ENCODE measurements around the gene PLEKHH3. TPM values are rescaled to one million over a fixed set of nuclear protein-coding genes. Genes with fewer than 3 reads are reported as not detected.

Gene PLEKHH3
- polyA plus RNA-seq (2013, experiment 1 of 2; ENCODE audit: insufficient read length), result 20.0 TPM
- 21.1 TPM for polyA plus RNA-seq (2013, experiment 2 of 2; ENCODE audit: insufficient read length)

DNA sequence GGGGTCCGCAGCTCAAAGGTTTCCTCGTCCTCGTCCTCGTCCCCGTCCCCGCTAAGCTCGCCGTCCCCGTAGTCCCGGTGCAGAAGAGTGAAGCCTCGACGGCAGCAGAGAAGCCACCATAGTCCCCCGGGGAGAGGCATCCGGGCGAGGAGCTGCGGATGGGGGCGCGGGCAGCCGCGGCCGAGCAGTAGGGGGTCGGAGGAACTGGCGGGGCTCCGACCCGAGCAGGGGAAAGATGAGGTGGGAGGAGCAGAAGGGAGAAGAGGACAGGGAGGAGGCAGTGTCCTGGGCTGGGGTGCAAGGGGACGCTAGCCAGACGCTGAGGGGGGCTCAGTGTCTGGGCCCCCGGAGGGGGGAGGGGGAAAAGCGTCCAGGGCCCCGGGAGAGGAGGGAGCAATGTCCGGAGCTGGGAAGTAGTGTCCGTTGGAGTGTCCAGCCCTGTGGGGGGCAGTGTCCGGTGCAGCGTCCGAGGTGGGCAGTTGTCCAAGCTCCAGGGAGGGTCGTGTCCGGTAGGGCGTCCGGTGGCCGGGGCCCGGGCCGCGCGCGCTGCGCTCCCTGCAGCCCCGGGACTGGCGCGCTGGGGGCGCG lies at the start of gene PLEKHH3:
PLEKHH3 (minus strand) TSS at position 571 of the 588 bp plus-strand sequence; CDS start at position 140, 431 bp downstream.
- DNase-seq, result peak; percentile 30

DNA sequence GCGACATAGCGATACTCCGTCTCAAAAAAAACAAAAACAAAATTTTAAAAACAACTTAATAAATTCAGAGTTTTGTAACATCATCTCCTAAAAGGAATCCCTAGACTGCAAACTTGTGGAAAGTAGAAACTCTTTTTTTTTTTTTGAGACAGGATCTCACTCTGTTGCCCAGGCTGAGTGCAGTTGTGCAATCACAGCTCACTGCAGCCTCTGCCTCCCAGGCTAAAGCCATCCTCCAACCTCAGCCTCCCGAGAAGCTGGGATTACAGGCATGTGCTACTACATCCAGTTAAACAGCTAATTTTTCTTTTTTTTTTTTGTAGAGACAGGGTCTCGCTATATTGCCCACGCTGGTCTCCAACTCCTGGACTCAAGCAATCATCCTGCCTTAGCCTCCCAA lies 48.3 kb upstream of the PLEKHH3 start:
- no peak for DNase-seq

GRCh38 chr17:42723636-42724035 lies 46.8 kb upstream of the PLEKHH3 start:
- no peak for DNase-seq

DNA sequence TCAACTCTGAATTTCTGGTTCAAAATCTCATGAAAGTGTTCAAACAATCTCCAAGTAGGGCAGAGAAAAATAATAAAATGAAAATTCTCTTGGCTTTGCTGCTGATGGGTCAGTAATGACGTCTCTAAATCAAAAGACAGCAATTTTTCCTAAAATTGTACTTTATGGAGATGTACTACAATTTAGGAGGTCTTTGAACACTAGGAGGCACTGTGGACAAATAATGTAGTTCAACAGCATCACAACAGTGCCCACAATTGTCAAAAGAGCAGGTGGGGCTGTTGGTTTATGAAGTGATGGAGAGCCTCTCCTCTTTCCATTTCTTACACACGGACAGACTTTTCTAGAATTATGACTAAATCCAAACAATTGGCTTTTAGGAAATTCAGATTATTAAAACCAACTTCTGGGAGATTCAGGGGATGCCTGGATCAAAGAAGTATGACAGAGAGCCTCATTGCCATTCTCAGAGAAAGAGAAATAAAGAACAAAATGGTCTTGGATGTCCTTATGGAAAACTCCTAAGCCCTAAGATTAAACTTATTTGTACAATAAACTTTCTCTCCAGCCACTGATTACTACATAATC lies 44.3 kb upstream of the PLEKHH3 start:
- peak; percentile 57 for DNase-seq

GRCh38 chr17:42709561-42709960 lies 32.8 kb upstream of the PLEKHH3 start:
- no peak for DNase-seq

DNA sequence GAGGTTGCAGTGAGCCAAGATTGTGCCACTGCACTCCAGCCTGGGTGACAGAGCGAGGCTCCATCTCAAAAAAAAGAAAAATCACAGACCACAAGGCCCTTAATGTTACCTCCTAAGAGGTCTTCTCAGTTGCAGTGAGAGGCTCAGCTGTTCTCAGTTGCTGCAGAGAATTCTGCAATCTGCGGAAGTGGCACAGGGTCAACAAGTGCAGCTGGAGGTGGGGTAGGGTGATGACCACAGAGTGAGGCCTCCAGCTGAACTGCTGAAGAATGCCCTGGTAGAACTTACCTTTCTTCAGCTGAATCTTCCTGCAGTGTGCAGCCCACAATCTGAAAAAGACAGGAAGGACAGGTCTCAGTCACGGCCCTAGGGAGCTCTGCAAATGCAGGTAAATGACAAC lies 31.8 kb upstream of the PLEKHH3 start:
- no peak for DNase-seq

GRCh38 chr17:42706732-42707131 lies 29.9 kb upstream of the PLEKHH3 start:
- no peak for DNase-seq

DNA sequence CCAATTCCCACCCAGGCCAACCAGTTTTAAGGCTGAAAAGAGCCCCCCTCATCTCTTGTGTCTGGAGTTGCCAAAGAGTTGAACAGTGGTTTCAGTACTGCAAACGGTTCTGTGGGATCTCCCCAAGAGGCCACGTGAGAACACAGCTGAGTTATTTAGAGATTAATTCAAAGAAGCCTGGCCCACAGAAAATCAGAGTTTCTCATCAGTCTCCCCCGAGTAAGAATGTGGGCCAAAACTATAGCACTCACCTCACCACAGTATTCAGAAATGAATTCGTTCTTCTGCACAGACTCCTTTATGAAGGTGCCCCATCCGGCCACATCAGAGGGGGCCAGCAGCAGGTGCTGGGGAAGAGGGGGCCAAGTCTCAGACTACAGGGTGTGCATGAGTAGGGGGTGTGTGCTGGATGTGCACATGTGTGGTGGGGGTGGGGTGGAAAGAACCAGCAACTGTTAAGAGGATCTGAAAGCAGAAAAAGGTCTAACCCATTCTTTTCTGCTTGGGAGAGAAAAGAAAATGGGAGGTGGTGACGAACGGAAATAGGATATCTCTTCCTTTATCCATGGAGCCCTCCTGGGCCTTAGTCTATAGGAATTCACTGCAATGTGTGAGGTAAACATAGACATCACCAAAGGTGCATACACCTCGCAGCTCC lies 28.2 kb upstream of the PLEKHH3 start:
- no peak for DNase-seq

- DNase-seq, result no peak
These were observed 27.7 kb upstream of the PLEKHH3 start for GRCh38 chr17:42704490-42704836.

DNA sequence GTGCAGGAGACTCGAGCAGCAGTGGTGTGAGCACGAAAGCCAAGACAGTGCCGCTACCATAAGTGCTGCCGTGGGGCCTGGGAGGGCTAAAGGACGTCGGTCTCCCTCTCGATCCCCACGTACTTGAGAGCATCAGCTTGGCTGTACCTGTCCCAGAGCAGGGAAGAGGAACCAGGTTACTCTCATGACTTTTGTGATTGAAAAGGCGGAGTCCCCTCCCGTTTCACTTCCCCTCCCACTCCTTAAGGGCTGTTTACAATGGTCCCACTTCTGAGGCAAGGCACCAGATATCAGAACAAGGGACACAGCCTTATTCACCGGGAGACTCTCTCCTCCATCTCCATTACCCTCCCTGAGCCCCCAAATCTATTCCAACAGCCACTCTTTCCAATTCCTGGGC lies 25.7 kb upstream of the PLEKHH3 start:
- no peak for DNase-seq

GRCh38 chr17:42700586-42701289 lies 23.9 kb upstream of the PLEKHH3 start:
- no peak for DNase-seq

DNA sequence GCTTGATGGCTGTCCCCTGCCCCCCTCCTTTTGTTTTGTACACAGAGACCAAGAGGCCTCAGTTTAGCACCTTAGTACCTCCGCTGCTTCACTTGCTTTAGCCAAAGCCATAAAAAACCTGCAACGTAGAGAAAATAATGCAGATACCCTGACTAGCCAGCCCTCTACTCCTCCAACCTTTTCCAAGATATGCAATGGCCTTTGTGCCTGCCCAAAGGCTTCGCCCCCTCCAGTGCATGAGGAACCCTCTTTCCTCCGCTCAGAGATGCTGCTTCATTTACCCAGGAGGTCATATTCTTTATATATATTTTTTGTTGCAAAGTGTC lies 22.6 kb upstream of the PLEKHH3 start:
- no peak for DNase-seq

GRCh38 chr17:42698736-42699414 lies 22.1 kb upstream of the PLEKHH3 start:
- DNase-seq, result peak; percentile 89

DNA sequence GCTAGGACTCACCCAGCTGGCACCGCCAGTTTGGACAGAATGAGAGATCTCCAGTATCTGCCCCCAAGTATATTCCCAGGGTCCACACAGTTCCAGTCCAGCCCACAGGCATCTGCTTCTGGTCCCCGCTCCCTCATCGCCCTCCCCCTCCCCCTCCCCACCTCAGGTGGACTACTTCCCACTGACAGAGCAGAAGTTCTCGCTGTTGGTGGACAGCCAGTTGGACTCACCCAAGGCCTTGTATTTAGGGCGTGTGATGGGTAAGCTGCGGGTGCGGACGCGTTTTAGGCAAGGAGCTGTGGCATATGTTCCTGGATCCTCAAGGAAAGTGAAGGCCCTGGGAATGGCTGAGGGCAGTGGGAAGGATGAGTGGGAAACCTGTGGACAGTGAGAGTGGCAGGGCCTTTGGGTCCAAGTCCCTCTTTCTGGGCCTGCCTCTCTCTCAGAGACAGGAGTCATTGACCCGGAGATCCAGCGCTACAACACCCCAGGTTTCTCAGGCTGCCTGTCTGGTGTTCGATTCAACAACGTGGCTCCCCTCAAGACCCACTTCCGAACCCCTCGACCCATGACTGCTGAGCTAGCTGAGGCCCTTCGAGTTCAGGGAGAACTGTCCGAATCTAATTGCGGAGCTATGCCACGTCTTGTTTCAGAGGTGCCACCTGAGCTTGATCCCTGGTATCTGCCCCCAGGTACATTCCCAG lies 20.5 kb upstream of the PLEKHH3 start:
- DNase-seq, result no peak

GRCh38 chr17:42695500-42695899 lies 18.7 kb upstream of the PLEKHH3 start:
- DNase-seq, result no peak

GRCh38 chr17:42694524-42694923 lies 17.7 kb upstream of the PLEKHH3 start:
- no peak for DNase-seq

DNA sequence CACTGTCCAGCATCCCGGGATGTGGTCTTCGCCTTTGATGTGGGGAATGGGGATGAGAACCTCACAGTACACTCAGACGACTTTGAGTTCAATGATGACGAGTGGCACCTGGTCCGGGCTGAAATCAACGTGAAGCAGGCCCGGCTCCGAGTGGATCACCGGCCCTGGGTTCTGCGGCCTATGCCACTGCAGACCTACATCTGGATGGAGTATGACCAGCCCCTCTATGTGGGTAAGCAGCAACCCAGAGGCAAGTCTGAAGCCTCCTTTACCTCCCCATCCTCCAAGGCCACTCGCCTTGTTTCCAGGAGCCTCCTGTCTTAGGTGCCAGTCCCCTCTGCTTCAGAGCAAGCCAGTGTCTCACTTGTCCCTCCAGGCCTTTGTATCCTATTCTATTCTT lies 15.7 kb upstream of the PLEKHH3 start:
- DNase-seq, result no peak

GRCh38 chr17:42691021-42691545 lies 14.3 kb upstream of the PLEKHH3 start:
- DNase-seq, result no peak

DNA sequence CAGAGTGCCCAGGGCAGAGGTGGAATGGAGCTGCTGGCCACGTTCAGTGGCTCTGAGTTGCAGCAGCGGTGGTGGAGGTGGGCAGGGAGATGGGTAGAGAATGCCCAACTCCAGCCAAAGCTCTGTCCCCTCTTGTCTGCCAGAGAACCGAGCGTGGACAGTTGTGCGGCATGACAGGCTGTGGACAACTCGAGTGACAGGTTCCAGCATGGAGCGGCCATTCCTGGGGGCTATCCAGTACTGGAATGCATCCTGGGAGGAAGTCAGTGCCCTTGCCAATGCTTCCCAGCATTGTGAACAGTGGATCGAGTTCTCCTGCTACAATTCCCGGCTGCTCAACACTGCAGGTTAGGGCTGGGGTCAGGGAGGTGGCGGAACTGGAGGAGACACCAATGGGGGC lies 13.8 kb upstream of the PLEKHH3 start:
- no peak for DNase-seq

DNA sequence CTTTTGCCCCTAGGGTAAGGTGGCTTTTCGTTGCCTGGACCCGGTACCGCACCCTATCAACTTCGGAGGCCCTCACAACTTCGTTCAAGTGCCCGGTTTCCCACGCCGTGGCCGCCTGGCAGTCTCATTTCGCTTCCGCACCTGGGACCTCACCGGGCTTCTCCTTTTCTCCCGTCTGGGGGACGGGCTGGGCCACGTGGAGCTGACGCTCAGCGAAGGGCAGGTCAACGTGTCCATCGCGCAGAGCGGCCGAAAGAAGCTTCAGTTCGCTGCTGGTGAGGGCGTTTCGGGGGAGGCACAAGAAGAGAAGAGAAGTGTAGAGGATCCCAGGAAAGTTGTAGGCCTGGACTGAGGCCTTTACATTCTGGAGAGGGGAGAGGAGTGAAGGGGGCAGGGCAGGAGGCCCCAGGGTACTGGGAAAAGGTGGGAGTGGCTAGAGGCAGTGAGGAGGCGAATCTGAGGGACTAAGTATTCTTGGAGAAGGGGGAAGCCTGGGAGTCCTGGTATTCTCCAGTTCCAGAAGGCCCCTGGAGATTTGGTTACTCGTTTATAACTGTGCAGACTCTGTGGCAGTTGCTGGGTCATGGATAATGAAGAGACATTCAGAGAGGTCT lies 11.0 kb upstream of the PLEKHH3 start:
- no peak for DNase-seq

DNA sequence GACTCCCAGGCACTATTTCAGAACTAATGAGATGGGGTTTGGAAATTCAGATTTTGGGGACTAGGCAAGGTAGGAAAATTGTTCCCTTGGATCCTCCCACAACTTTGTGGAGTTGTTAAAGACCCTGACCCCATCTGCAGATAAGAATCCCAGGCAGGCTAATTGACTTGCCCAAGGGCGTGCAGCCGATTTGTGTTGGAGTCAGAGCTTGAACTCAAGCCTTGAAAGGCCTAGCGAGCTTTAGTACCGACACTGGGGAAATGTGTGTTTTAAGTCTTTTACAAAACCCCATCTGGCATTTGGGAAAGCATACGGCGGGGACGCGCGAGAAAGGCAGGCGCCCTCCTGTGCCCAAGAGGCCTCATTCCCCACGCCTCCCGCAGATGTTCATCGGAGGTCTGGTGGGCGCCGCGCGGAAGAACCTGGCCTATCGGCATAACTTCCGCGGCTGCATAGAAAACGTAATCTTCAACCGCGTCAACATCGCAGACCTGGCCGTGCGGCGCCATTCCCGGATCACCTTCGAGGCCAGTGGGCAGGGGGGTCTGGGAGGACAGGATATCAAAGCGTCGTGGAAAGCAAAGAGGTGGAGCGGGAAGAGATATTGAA lies 9.8 kb upstream of the PLEKHH3 start:
- DNase-seq, result no peak

Measured in fibroblast of skin of abdomen (primary cell).